RWPE1 (cell line): ENCODE data around the gene ILF3.

Experiments
- CTCF ChIA-PET: fragments of 350-600 bp; sonication (Branson Sonifier 250); formaldehyde crosslinking; extraction: SDS; loops from one replicate; lab custom pipeline; 2021; lab: Yijun Ruan, JAX
- POLR2A ChIA-PET: fragments of 400-600 bp; formaldehyde crosslinking; extraction: SDS; loops from one replicate; lab custom pipeline; 2020; ENCODE audit warnings: antibody characterized with exemption; ENCODE audit not compliant: low non-redundant PET; lab: Yijun Ruan, JAX
- DNase-seq: peaks from one replicate; pipeline ENCODE4 v3.0.0; 2012; ENCODE audit warnings: low spot score
- H3K27ac ChIP-seq: fragments of 450-650 bp; 2 replicates; pipeline ENCODE4 v1.5.1; 2017
- TF ChIP-seq, protein P1 (sequence below): fragments of 450-650 bp; conservative IDR thresholded peaks from 2 replicates; pipeline ENCODE4 v1.5.1; 2017; ENCODE audit warnings: low read depth, mild to moderate bottlenecking

Gene ILF3

DNA sequence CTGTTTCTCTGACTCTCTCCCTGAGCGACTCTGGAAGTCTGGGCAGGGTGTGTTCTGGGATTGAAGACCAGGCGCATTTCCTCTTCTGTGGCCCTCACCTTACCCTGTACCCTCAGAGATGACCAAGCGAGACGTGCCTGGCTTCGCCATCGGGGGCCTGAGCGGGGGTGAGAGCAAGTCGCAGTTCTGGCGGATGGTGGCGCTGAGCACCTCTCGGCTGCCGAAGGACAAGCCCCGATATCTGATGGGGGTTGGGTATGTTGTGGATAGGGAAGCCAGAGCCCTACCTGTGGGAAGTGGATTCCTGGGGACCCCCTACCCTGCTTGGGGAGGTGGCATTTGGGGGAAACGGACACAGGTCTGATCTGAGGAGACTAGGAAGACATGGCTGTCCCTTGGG lies 57.9 kb downstream of the ILF3 start:
- CTCF ChIA-PET: interaction anchor here (0.6 kb wide), 1 partner anchor 289 kb away, joined by 6 read pairs; no protein-coding TSS in a partner anchor
- H3K27ac ChIP-seq: no peak overlapping the region
- POLR2A ChIA-PET: no interaction called here
- DNase-seq: no peak
- TF ChIP-seq, protein P1, sequence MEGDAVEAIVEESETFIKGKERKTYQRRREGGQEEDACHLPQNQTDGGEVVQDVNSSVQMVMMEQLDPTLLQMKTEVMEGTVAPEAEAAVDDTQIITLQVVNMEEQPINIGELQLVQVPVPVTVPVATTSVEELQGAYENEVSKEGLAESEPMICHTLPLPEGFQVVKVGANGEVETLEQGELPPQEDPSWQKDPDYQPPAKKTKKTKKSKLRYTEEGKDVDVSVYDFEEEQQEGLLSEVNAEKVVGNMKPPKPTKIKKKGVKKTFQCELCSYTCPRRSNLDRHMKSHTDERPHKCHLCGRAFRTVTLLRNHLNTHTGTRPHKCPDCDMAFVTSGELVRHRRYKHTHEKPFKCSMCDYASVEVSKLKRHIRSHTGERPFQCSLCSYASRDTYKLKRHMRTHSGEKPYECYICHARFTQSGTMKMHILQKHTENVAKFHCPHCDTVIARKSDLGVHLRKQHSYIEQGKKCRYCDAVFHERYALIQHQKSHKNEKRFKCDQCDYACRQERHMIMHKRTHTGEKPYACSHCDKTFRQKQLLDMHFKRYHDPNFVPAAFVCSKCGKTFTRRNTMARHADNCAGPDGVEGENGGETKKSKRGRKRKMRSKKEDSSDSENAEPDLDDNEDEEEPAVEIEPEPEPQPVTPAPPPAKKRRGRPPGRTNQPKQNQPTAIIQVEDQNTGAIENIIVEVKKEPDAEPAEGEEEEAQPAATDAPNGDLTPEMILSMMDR: no peak

DNA sequence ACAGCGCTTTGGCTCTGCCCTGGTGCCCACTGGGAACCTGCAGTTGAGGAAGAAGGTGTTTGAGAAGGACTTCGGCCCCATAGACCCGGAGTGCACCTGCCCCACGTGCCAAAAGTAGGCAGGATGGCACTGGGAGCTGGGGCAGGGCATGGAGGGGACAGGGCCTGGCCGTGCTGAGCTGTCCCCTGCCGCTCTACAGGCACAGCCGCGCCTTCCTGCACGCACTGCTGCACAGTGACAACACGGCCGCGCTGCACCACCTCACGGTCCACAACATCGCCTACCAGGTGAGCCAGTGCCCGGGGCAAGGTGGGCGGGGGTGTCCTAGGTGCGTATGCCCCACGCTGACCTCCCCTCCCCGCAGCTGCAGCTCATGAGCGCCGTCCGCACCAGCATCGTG lies 58.6 kb downstream of the ILF3 start:
- TF ChIP-seq, protein P1: no peak
- H3K27ac ChIP-seq: peak overlapping the region; percentile 17; the same call in 1 of the 2 replicates
- ChIA-PET CTCF (no interaction called here), POLR2A (no interaction called here)
- no peak for DNase-seq

GRCh38 chr19:10713317-10713716 lies 59.2 kb downstream of the ILF3 start:
- TF ChIP-seq, protein P1: no peak
- ChIA-PET POLR2A (no interaction called here), CTCF (no interaction called here)
- H3K27ac ChIP-seq: peak overlapping the region; percentile 17; the same call in 1 of the 2 replicates
- no peak for DNase-seq

DNA sequence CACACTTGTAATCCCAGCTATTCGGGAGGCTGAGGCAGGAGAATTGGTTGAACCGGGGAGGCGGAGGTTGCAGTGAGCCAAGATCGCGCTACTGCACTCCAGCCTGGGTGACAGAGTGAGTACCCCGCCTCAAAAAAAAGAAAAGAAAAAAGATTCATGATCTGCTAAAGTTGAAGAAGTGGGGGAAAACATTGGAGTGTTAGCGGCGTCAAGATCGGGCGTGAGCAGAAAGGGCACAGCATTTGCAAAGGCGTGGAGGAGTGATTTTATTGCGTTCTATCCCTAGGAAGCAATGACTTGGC lies 62.9 kb downstream of the ILF3 start:
- ChIA-PET POLR2A (no interaction called here), CTCF (interaction anchor here (0.5 to 1.3 kb wide), 15 partner anchors 12 to 209 kb away, joined by 3 to 7 read pairs (median 3); no protein-coding TSS in a partner anchor)
- peak overlapping the region; percentile 66 for H3K27ac ChIP-seq
- TF ChIP-seq, protein P1: no peak
- no peak for DNase-seq

DNA sequence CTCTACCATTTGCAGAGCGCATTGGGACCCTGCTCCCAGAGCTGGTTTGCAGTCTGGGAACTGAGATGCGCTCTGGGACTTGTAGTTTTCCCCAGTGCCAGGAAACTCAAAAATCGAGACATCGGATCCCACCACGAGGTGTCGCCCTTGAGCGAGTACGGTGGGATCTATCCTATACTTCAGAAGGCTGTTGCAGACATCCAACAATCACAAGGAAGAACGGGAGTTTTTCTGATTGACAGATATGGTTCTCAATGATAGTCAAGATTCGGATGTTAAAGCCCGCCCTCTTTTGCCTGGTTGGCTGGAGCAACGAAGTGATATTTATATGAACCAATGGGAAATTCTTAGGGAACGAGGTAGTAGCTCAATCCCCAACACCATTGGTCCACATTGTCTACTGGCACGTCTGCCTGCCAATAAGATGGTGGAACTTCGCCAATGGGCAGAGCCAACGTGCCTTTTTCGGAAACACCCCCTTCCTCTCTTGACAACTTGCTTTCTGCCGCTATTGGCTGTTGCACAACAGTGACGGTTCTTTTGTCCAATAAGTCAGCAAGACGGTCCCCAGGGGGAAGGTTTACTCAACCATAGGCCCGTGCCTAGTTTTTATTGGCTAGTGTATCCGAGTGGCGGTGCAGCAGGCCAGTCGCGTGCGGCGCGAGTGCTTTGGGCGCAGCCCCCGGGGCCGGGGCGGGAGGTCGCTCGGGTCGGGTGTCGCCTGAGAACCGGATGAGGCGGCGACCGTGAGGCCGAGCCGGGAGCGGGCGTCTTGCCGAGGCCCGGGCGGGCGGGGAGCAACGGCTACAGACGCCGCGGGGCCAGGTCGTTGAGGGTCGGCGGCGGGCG lies 63.4 kb downstream of the ILF3 start, which contains the start of gene DNM2:
DNM2 (plus strand) TSS at position 724 of the 849 bp plus-strand sequence. CDS start 164 bp downstream, outside the sequence.
- ChIA-PET POLR2A (interaction anchor here (1.2 kb wide), 1 partner anchor 33 kb away, joined by 3 read pairs; no protein-coding TSS in a partner anchor), CTCF (interaction anchor here (0.5 to 2.3 kb wide), 18 partner anchors 12 to 209 kb away, joined by 3 to 11 read pairs (median 3); no protein-coding TSS in a partner anchor)
- TF ChIP-seq, protein P1: peak; percentile 85
- H3K27ac ChIP-seq: peak within 1 kb of the TSS; percentile 90
- DNase-seq: peak; percentile 100
